Neural progenitor cell (in vitro differentiated cells): ENCODE data around the gene ACTL7B. TPM values are rescaled to one million over a fixed set of nuclear protein-coding genes. Genes with fewer than 3 reads are reported as not detected.
"Not testable (repeated sequence)": the region's sequence is repeated elsewhere in the genome, so short reads cannot be mapped to it uniquely, and the experiment has no call there.

Source experiments
- DNase-seq: peaks from one replicate; pipeline ENCODE4 v3.0.0-alpha.2; 2016; ENCODE audit warnings: low spot score
- H2AFZ ChIP-seq: fragments of 200-600 bp; sonication (generic); replicated peaks from 2 replicates; pipeline ENCODE4 v1.6.1; 2016; ENCODE audit warnings: antibody characterized with exemption
- H3F3A ChIP-seq: fragments of 200-600 bp; sonication (generic); 2 replicates; pipeline ENCODE4 v1.6.1; 2016; ENCODE audit warnings: antibody characterized with exemption, low read depth
- H3K27ac ChIP-seq: fragments of 200-600 bp; sonication (generic); 2 replicates; pipeline ENCODE4 v1.5.1; 2016; ENCODE audit warnings: mild to moderate bottlenecking
- H3K27me3 ChIP-seq: fragments of 200-600 bp; sonication (generic); 2 replicates; pipeline ENCODE4 v1.6.1; 2016; ENCODE audit warnings: mild to moderate bottlenecking, moderate library complexity
- H3K36me3 ChIP-seq: fragments of 200-600 bp; sonication (generic); 2 replicates; pipeline ENCODE4 v1.5.1; 2016
- H3K4me1 ChIP-seq: fragments of 200-600 bp; sonication (generic); 2 replicates; pipeline ENCODE4 v1.6.1; 2016; ENCODE audit warnings: mixed run types
- H3K4me2 ChIP-seq: fragments of 200-600 bp; sonication (generic); 2 replicates; pipeline ENCODE4 v1.6.1; 2016
- H3K4me3 ChIP-seq: fragments of 200-600 bp; sonication (generic); 2 replicates; pipeline ENCODE4 v1.5.1; 2016
- H3K79me2 ChIP-seq: fragments of 200-600 bp; sonication (generic); 2 replicates; pipeline ENCODE4 v1.6.1; 2016; ENCODE audit warnings: low read depth
- H3K9ac ChIP-seq: fragments of 200-600 bp; sonication (generic); 2 replicates; pipeline ENCODE4 v1.6.1; 2016
- H3K9me3 ChIP-seq: fragments of 200-600 bp; sonication (generic); 2 replicates; pipeline ENCODE4 v1.5.1; 2016; ENCODE audit warnings: low read depth
- H4K20me1 ChIP-seq: fragments of 200-600 bp; sonication (generic); 2 replicates; pipeline ENCODE4 v1.6.1; 2016; ENCODE audit warnings: low read depth
- H3K27ac Mint-ChIP-seq: 3 replicates; pipeline ENCODE4 v1.8.0; 2021; ENCODE audit warnings: mixed read lengths
- H3K27me3 Mint-ChIP-seq: 2 replicates; pipeline ENCODE4 v1.8.0; 2022; ENCODE audit warnings: low read depth, mild to moderate bottlenecking, inconsistent platforms, moderate library complexity, mixed read lengths; ENCODE audit not compliant: insufficient read depth
- H3K36me3 Mint-ChIP-seq: 3 replicates; pipeline ENCODE4 v1.8.0; 2021; ENCODE audit warnings: mixed read lengths
- H3K4me1 Mint-ChIP-seq: 3 replicates; pipeline ENCODE4 v1.8.0; 2021; ENCODE audit warnings: mixed read lengths
- H3K4me3 Mint-ChIP-seq: 3 replicates; pipeline ENCODE4 v1.8.0; 2021; ENCODE audit warnings: mild to moderate bottlenecking, moderate library complexity, mixed read lengths
- H3K9me3 Mint-ChIP-seq: 3 replicates; pipeline ENCODE4 v1.8.0; 2020; ENCODE audit warnings: mixed read lengths
- EZH2 ChIP-seq: fragments of 200-600 bp; sonication (generic); IDR thresholded peaks from 2 replicates; pipeline ENCODE4 v1.6.1; 2017; ENCODE audit warnings: antibody characterized with exemption, mild to moderate bottlenecking, moderate library complexity
- EZH2phosphoT487 ChIP-seq: fragments of 200-600 bp; sonication (generic); IDR thresholded peaks from 2 replicates; pipeline ENCODE4 v1.6.1; 2017; ENCODE audit warnings: antibody characterized with exemption
- total RNA-seq: library from RNA; depleted of rRNA; stranded (reverse); fragments of >200 nt; gene quantifications from 2 replicates; pipeline ENCODE4 v1.2.3, GENCODE V29; 2015; ENCODE audit warnings: low replicate concordance
- TF ChIP-seq, protein P1 (sequence below): fragments of 200-600 bp; sonication (generic); IDR thresholded peaks from 2 replicates; pipeline ENCODE4 v1.5.1; 2017; ENCODE audit warnings: antibody characterized with exemption, mild to moderate bottlenecking

The ACTL7B gene
- total RNA-seq, 1 donor from 2014 or later = not detected

DNA sequence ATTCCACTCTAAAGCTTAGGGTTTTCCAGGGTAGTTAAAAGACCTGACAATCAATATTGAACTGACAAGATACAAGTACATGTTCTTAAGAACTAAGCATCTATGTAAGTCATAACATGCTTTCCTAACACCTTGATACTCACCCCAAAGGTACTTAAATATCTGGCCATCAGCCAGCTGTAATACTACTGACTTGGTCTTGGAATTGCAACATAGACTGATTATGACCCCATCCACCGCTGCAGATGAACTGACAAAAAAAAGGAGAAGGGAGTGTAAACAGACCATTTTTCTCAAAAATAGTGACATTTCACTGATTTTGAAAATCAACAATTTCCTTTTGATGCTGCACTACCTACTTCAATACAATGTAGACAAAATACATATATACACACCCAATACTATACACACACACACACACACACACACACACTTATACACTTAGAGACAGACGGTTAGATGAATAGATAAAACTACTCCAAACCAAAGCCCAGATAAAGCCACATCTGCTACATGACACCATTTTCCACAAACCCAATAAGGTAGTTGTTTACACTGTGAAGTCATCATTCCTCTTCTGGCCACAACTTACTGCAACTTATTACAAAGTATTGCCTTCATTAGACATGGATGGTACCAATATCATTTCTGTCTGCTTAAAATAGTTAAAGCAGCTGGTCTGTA, 47.8 kb upstream of the ACTL7B start:
- no peaks in the 10 kb centered on the region for H3K27me3 Mint-ChIP-seq
- no peak overlapping the region for H2AFZ ChIP-seq
- peaks cover 20% of the 10 kb centered on the region for H3K36me3 Mint-ChIP-seq
- no peaks in the 10 kb centered on the region for H3K27me3 ChIP-seq
- H3K4me1 ChIP-seq = no peaks in the 10 kb centered on the region
- H3K4me2 ChIP-seq = no peak overlapping the region
- no peaks in the 10 kb centered on the region for H4K20me1 ChIP-seq
- no peaks in the 10 kb centered on the region for H3K9me3 ChIP-seq
- H3K9ac ChIP-seq = no peak overlapping the region
- H3K36me3 ChIP-seq = peaks cover 3% of the 10 kb centered on the region
- H3K4me3 Mint-ChIP-seq = no peak overlapping the region
- no peaks in the 10 kb centered on the region for H3K9me3 Mint-ChIP-seq
- no peak overlapping the region for H3K27ac Mint-ChIP-seq
- no peak for DNase-seq
- TF ChIP-seq EZH2 (no peak), EZH2phosphoT487 (no peak)
- TF ChIP-seq, protein P1, sequence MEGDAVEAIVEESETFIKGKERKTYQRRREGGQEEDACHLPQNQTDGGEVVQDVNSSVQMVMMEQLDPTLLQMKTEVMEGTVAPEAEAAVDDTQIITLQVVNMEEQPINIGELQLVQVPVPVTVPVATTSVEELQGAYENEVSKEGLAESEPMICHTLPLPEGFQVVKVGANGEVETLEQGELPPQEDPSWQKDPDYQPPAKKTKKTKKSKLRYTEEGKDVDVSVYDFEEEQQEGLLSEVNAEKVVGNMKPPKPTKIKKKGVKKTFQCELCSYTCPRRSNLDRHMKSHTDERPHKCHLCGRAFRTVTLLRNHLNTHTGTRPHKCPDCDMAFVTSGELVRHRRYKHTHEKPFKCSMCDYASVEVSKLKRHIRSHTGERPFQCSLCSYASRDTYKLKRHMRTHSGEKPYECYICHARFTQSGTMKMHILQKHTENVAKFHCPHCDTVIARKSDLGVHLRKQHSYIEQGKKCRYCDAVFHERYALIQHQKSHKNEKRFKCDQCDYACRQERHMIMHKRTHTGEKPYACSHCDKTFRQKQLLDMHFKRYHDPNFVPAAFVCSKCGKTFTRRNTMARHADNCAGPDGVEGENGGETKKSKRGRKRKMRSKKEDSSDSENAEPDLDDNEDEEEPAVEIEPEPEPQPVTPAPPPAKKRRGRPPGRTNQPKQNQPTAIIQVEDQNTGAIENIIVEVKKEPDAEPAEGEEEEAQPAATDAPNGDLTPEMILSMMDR = no peak
- no peaks in the 10 kb centered on the region for H3K4me1 Mint-ChIP-seq
- no peaks in the 10 kb centered on the region for H3K79me2 ChIP-seq
- no peaks in the 10 kb centered on the region for H3F3A ChIP-seq
- no peak overlapping the region for H3K27ac ChIP-seq
- H3K4me3 ChIP-seq = no peak overlapping the region

DNA sequence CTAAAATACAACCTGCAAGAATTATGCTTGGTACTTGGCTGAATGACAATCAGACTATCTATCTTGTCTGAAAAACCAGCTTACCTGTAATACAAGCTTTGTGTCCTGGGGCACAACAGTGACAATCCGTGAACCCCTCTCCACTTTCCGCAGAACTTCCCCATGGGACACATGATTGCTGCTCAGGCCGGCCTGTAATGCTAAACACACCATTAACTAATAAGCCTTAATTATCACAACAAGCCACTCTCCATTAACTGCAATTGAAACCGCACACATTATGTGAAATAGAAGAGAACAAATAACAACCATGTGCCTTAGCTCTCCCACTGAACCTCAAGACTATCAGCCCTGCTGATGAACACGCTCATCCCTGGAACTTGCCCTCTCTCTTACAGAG, 44.4 kb upstream of the ACTL7B start:
- Histone ChIP-seq H3K9me3 (no peaks in the 10 kb centered on the region), H3F3A (no peaks in the 10 kb centered on the region), H3K27ac (no peak overlapping the region), H3K4me2 (no peak overlapping the region), H3K36me3 (peaks cover 9% of the 10 kb centered on the region), H3K27me3 (no peaks in the 10 kb centered on the region), H2AFZ (no peak overlapping the region), H3K4me1 (no peaks in the 10 kb centered on the region), H3K4me3 (no peak overlapping the region), H3K79me2 (no peaks in the 10 kb centered on the region), H4K20me1 (no peaks in the 10 kb centered on the region), H3K9ac (no peak overlapping the region)
- no peaks in the 10 kb centered on the region for H3K9me3 Mint-ChIP-seq
- no peaks in the 10 kb centered on the region for H3K27me3 Mint-ChIP-seq
- no peak for TF ChIP-seq EZH2phosphoT487
- TF ChIP-seq, protein P1 = no peak
- no peak for TF ChIP-seq EZH2
- H3K36me3 Mint-ChIP-seq = peaks cover 31% of the 10 kb centered on the region
- no peak overlapping the region for H3K4me3 Mint-ChIP-seq
- no peak overlapping the region for H3K27ac Mint-ChIP-seq
- DNase-seq = no peak
- no peaks in the 10 kb centered on the region for H3K4me1 Mint-ChIP-seq

- H3K36me3 ChIP-seq, H3K4me3 Mint-ChIP-seq, H3K27ac Mint-ChIP-seq, H3K79me2 ChIP-seq, H2AFZ ChIP-seq, H3K27ac ChIP-seq, DNase-seq, H4K20me1 ChIP-seq, H3K27me3 Mint-ChIP-seq, H3K4me1 ChIP-seq, H3K4me3 ChIP-seq, H3K4me1 Mint-ChIP-seq, H3F3A ChIP-seq, H3K9ac ChIP-seq, H3K4me2 ChIP-seq, H3K9me3 Mint-ChIP-seq, H3K9me3 ChIP-seq, H3K27me3 ChIP-seq: not testable (repeated sequence)
- H3K36me3 Mint-ChIP-seq = peaks cover 32% of the 10 kb centered on the region
These were observed 43.4 kb upstream of the ACTL7B start for GRCh38 chr9:108899023-108899695.
